NCI-H1105 treated with DMSO at 0.1 percent for 48 hours (cell line): ENCODE results near the gene KCND3.

Experiments used
- DNase-seq: peaks from one replicate; lab custom pipeline; 2025; lab: John Stamatoyannopoulos, UW

Gene KCND3

DNA sequence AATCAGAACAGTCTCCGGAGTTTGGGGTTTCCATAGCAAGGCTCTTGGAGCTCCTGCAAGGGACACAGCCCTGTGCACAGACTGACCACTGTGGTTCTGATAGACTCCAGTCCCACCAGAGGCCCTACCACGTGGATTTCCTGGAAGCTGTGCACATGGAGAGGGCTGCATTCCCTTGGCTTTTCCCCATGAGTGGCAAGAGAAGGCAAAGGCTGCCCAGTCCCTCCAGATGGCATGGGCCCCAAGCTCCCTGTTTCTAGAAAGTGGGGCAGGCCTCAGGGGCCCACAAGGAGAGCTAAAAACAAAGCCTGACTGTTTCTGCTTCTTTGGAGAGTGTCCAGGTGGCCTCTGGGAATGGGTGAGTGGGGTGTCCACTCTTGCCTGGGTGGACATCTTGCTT, 146.3 kb downstream of the KCND3 start:
- no peak for DNase-seq

DNA sequence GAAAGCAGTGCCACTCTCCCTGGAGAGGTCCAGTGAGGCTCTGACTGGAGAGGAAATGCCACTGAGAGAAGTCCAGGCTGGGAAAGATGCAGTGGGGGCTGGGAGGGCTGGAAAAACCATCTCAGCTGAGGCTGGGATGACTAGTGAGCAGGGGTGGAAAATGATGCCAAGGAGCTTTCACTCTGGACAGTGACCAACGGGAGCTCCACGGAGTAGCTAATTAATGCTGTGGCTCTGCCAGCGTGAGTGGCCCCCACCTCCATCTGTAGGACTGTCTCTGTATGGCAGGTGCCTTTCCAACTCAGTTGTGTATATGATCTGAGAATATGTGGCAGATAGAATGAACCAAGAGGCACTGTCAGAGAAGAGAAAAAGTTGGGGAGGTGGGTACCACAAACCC, 147.1 kb downstream of the KCND3 start:
- DNase-seq, result no peak

DNA sequence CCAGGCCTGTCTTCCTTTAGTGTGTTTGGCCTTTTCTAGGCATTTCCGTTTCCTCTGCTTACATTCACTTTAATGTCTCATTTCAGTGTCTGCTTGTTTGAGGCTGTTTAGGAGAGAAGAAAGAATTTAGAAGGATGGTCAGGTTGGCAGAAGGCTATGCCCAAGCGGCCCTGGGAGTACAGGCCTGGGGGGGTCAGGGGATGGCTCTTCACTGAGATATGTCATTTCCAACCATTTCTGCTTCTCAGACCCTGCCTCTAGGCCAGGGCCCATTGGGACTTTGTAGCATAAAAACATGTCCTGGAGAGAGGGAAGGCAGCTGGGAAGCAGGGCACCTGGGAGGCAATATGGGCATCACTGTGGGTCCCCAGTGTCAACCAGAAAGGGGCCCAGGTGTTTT, 147.7 kb downstream of the KCND3 start:
- no peak for DNase-seq

DNA sequence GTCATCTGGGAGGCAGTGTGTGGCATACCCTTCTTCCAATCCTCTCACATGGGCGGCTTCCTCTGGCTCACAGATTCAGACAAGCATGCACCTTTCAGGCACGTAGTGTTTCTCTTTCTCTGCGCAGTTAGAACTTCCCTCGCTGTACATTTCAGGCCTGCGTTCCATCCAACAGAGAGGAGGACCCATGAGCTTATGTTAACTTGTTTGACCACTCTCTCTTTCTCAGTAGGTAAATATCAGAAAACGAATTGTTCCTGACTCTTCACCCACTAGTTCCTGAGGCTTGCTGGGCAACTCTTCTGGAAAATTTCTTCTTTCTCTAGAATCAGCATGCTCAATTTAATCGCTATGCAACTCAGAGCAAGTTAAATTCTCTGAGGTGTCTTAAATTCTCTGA, 148.3 kb downstream of the KCND3 start:
- DNase-seq, result no peak

DNA sequence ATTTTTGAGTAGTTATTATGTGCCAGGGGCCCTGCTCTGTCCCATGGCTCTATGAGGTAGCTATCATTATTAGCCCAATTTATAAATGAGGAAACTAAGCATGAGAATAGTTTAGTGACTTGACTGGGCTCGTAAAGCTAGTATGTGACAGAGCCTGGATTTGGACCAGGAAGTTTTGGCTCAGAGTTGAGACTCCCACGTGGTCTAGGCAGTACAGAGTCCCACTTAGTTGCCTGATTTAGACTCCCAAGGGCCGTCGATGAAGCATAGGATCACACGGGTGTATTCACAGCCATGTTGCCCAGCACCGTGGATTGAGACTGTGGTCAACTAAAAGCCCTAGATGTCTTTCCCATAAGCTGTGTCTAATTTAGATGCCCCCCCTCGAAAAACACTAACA, 152.1 kb downstream of the KCND3 start:
- DNase-seq, result no peak

DNA sequence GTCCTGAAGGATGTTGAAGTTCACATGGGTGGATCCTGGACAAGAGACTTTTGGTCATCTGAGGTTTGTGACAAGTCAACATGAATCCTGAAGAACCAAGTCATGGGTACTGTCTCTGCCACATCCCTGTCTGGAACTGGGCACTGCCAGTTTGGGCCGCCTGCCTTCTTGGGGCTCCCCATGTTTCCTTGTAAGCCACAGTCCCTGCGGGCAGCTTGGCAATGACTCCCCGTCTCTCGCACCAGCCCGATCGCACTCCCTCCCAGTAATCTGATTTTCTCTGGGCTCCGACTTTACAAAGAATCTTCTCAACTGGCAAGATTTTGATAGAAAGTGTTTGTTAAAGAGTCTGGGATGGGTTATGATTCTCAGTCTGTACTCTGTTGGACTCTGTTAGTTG, 153.4 kb downstream of the KCND3 start:
- DNase-seq, result no peak

DNA sequence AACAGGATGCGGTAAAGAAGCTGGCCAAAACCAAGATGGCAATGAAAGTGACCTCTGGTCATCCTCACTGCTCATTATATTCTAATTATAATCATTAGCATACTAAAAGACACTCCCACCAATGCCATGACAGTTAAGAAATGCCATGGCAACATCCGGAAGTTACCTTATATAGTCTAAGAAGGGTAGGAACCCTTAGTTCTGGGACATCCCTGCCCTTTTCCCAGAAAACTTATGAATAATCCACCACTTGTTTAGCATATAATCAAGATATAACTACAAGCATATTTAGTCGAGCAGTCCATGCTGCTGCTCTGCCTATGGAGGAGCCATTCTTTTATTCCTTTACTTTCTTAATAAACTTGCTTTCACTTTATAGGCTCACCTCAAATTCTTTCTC, 154.0 kb downstream of the KCND3 start:
- DNase-seq, result no peak

DNA sequence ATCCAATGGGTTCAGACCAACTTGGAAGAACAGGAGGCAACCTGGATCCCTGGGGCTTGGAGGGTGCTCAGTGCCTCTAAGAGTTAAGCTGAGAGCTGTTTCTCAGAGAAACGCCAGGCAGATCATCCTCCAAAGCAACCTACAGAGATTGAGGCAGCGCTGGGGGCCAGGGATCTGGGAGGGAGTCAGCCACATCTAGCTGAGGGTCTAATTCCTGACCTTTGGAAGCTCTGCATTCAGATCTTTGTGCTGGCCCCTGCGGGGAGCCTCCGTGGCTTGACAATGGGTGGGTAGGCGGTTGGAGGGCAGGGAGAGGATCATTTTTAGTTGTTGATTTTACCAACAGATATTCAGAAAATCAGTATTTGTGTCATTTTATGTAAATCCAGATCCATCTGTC, 154.5 kb downstream of the KCND3 start:
- no peak for DNase-seq

DNA sequence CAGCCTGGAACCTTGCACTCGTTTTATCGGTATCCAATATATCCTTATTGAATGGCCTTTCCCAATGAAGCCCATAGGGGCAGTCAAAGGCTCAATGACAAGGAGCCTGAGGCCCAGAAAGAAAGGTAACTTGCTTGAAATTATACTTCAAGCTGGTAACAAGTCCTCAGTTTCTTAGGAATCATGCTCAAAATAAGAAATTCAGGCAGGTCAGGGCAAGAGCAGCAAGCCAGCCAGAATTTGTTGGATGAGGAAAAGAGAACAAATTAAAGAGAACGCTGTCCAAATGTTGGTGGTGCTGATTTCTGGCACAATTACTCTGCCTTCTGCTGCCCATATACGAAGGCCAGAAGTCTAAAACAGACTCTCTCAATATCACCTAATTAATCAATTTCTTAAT, 156.1 kb downstream of the KCND3 start:
- no peak for DNase-seq

DNA sequence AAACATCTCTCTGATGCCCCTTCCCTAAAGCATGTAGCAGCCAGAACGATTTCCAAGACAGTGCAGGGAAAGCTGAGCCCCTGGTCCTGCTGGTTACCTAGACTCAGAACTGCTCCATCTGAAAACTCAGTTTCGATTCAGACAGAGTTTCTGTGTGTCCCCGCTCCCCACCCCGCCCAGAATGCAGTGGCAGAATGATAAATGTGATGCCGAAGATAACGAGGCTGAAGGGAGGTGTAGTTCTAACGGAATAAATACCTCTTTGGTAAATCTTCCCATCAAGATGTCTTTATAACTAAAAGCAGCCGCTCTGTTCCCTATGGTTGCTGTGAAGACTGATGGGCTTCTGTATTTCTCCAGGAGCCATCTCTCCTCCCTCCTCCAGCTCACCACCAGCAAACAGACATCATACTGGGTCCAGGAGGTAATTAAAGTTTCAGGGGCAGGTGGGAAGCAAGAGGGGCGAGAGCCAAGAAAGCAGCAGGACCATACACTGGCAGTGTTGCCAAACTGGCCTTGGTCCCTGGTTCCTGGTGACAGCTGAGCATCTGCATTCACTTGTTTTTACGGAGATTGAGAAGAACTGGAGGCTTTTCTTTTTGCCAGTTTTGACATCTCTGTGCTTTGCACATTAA, 156.8 kb downstream of the KCND3 start:
- DNase-seq, result no peak

DNA sequence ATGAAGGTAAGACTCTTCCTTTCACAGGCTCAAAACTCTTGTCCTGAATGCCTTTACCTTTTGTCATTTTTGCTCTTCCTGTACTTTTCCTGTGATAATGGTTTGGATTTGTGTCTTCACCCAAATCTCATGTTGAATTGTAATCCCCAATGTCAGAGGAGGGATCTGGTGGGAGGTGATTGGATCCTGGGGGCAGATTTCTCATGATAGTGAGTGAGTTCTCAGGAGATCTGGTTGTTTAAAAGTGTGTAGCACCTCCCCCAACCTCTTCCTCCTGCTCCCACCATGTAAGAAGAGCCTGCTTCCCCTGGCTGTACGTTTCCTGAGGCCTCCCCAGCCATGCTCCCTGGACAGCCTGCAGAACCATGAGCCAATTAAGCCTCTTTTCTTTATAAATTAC, 158.3 kb downstream of the KCND3 start:
- no peak for DNase-seq

DNA sequence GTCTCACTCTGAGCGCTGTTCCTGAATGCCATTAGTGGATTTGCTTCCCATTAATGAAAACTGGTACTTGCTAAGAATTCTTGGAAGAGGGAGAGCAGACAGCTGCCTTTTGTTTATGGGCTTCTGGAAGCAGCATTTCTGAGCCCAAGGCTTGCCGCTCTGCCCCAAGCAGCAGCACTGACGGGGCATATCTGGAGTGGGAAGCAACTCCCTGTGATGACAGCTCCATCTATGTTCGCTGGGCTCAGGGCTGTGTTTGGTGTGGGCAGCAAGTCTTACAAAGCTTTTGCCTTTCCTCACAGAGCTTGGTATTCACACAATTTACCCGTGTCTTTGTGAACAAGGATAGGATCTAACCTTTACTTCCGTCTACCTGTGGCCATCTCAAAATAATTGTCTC, 161.5 kb downstream of the KCND3 start:
- DNase-seq, result no peak

DNA sequence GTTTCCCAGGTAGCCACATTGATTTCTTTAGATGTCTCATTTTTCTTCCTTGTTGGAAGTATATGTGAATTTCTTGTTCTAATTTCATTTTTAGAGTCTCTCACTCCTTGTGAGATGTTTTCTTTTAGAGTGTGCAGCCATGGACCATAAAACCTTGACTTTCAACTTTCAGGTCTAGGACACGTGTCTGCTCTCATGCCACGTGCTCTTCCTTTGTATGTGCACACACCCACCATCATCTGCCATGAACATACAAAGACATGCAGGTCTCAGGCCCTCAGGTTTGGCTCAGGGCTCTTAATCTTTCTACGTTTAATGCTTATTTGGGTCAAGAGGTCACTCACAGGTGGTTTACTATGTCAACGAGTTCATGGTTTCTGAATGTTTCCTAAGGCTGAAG, 163.2 kb downstream of the KCND3 start:
- DNase-seq, result no peak

DNA sequence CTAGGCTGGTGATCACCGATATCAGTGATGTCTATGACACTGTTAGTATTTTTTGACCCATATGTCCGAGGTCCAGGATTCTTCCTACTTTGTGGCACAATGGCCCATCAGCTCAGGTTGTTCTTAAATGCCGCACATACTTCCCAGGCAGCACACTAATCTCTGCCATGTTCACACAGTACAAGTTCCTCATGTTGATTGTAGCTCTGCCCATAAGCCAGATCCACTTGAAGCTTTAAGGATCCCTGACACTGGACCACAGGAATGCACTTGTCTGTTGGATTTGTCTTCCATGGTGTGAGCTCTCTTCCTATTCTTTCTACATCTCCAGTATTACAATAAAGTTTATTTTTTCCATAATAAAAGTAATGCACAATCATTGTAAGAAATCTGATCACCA, 164.3 kb downstream of the KCND3 start:
- DNase-seq, result no peak

DNA sequence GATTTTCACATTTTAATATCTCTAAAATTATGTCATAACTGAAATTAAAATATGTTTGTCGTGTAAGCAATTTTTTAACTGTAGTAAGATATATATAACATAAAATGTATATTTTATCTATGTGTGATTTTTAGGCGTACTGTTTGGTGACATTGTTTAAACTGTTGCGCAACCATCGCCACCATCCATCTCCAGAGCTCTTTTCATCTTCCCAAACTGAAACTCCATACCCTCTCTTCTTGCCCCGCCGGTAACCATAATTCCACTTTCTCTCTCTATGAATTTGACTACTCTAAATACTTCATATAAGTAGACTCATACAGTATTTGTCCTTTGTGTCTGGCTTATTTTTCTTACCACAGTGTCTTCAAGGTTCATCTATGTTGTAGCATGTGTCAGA, 167.3 kb downstream of the KCND3 start:
- no peak for DNase-seq

DNA sequence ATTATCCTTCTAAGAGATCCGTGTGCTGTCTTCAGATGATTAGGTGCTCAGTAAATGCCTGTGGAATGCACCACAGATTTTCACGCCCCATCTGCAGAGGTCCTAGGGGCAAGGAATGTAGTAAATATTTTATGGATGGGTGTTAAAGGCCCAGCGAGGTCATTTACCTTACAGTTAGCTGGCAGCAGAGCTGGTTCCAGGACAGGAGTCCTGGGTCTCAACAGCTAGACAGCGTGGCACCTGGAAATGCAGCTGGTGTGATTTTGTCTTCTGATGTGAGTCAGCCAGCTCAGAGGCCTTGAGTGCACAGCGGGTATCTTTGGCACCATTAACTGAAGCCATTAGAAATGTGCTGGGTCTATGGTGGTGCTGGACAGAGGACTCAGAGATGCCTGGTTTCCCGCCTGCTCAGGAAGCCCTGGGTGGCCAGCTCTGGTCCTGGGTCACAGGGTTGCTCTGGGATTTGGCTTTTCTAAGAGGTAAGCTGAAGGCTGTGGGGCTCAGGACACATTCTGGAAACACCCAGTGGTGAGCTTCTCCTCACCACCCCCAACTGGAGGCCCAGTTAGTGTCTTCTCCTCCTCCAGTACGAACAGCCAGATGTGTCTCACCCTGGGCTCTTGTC, 168.2 kb downstream of the KCND3 start:
- DNase-seq, result no peak

DNA sequence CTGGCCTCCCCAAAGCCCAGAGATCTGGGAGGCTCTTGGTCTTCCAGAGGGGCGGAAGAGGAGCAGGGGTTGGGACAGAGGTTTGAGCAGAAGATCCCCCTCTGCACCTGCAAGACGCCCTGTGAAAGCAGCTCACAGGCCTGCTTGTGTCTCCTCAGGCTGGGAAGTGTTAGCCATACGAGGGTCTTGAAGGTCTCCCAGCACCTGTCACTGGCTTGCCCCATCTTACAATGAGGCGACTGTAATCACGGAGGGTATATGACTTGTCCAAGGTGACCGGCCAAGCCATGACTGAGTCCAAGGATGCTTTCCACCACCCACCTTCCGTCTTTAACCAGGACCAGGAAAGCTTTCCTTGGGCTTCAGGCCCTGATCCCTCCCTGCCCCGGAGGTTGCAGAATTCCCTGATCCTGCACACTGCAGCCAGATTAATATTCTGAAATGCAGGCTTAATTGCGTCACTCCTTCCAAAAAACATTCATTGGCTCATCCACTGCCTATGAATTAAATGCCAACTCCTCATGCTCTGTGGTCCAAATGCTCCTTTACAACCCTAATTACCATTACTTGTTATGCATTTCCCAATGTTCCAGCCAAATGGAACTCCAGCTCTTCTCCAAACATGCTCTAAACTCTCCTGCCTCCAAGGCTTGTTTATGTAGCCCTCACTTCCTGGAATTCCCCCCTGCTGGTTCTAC, 169.8 kb downstream of the KCND3 start:
- no peak for DNase-seq

DNA sequence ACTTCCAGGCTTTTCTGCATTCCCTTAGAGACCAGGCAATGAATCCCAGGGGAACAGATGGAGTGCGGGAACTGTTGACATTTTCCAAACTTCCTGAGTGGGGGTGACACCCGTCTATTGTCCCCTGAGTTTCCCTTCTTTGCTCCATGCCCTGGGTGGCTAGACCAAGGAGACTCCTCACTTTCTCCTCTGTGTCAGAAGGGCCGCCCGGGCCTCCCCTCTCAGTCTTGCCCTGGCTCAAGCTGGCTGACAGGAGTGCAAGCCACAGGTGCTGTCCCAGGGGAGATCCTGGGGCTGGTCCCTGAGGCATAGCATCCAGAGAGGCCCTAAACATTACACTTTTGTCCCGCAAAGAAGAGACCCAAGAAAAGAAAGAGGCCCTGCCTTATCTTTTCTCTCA, 170.9 kb downstream of the KCND3 start:
- no peak for DNase-seq

DNA sequence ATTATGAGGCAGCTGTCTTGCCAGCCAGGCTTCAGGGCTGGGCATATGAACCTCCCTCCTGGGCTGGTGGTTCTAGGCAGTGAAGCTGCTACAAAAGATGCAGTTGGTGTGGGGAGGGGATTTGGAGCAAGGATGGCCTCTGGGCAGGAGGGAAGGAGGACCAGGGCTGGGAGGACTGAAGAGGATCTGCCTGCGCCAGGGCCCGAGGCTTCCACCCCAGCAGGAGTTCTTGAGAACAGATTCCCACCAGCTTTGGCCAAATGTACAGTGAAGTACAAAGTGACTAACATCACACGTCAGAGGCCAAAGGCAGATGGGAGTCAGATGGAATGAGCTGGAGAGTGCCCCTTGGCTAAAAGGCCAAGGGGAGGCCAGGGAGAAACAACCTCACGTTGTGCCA, 171.4 kb downstream of the KCND3 start:
- DNase-seq, result no peak

DNA sequence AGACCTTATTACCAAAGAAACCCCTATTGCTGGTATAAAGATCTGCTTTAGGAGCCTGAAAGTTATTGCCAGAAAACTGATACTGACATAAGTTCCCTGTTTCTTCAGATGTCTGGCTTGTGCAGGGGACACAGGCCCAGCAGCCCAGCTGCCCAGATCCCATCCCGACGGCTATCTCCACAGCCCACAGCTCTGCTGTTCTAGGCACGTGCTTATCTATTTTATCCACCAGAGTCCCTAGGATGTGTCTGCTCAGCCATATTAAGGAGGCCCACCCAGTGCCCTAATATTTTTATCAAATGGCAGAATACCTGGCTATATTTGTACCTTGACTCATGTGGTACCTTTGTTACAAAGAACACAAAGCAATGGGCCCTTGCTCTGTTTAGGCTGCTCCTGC, 174.8 kb downstream of the KCND3 start:
- no peak for DNase-seq

DNA sequence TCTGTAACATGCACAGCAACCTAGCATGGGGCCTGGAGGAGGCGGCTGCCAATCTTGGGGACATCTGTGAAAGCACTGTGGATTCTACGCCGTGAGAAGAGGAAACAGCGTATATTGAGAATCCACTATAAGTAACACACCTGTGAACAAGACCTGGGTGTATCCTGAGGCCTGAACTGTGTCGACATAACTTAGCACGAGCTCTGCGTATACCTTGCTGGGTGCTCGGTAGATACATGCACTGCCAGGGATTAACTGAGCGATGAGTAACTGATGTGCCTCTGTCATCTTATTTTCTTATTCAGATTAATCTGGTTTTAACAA, 175.2 kb downstream of the KCND3 start:
- no peak for DNase-seq

DNA sequence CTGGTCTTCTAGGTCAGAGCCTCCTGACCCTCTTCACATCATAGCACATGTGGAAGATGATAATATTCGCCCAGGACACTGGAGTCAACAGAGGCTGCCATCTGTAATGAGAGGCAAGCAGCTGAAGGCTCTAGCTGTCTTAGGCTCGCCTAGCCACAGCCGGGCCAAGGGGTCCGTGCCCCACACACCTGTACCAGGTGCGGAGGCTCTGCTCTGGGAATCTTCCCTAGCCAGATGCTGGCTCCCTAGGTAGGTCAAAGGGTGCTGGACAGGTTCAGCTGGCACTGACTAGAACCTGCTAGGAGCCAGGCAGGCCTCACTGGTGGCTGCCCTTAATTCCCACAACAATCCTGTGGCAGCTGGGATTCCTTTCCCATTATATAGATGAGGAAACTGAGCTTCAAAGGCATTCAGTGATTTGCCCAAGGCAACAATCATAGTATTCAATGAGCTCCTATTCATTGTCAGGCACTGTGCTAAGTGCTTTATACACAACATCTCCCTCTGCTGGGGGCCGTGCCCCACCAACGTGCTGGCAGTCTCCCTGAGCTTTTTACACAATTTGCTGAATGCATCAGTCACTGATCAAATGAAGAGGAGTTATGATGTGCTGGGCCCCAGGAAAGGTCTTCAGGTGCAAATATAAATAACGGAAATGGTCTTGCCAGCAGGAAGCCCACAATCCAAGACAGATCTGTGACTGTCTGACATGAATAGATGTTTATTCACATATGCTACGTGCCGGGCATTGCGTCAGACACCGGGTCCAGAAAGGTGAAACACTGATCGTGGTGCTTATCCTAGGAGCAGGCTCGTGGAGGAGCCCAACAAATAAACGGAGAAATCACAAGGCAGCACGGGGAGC, 175.8 kb downstream of the KCND3 start:
- no peak for DNase-seq

DNA sequence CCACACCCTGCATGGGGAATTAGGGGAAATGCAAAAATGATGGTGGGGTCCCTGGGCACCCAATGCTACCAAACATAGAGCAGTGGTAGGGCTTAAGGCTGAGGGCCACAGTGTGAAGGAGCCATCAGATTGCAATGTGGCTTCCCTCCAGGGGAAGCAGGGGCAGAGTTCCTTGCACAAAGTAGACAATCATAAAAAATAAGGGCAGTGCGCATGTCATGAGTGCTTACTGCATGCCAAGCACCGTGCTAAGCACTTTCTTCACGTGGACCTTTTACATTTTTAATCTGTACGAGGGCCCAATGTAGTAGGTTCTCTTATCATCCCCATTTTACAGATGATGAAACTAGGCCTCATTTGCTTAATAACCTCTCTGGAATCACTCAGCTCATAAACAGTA, 177.2 kb downstream of the KCND3 start:
- no peak for DNase-seq
